ENCODE data around the gene DCP2.

DCP2 gene

GRCh38 chr5:113044776-113045465 lies 68.3 kb downstream of the DCP2 start:
- DNase-seq (ENCODE audit: low read depth, low spot score) = no peak

GRCh38 chr5:113047234-113047633 lies 70.6 kb downstream of the DCP2 start:
- no peak for DNase-seq (ENCODE audit: low read depth, low spot score)

DNA sequence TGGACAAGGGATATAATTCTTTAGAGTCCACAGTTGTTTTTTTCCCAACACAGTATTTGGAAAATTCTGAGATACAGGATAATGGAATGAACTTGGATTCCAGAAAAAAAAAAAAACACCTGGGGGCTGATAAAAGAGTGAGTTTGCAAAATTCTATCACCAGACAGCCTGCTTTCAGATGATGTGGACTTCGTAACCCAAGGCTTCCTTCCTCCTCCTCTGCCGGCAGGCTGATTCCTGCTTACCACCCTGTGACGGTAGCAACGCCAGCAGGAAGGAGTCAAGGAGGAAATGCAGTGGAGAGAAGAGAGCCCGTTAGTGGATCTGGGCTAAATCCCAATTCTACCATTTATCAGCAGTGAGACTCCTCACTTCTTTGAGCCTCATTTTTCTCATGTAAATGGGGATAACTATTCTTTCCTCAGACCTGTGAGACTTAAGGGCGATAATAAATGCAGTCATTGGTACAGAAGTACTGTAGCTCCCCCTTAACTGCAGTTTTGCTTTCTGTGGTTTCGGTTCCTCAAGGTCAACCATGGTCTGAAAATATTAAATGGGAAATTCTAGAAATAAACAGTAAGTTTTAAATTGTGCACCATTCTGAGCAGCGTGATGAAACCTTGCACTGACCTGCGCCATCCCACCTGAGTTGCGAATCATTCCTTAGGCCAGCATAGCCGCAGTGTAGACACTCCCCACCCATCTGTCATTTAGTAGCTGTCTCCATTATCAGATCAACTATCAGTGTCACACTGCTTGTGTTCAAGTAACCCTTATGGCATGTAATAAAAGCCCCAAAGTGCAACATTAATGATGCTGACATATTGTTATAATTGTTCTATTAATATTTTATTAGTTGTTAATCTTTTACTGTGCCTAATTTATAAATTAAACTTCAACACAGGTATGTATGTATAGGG lies 71.4 kb downstream of the DCP2 start:
- DNase-seq (ENCODE audit: low read depth, low spot score) = no peak

DNA sequence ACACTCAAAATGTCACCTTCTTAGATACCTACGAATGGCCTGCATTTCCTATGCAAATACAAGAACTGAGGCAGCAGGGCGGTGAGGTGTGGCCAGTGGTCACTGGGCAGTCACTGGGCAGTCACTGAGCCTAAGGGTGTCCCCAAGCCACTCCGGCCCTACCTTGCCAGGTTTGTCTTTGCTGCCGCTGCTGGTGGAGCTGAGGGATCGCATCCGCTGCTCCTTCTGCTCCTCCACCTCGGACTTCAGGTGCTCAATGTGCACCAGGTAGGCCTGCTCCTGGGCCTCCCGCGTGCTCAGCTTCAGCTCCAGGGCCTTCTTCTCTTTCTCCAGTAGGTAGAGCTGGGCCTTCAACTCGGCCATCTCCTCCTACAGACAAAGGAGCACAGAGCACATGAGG lies 72.3 kb downstream of the DCP2 start:
- no peak for DNase-seq (ENCODE audit: low read depth, low spot score)

DNA sequence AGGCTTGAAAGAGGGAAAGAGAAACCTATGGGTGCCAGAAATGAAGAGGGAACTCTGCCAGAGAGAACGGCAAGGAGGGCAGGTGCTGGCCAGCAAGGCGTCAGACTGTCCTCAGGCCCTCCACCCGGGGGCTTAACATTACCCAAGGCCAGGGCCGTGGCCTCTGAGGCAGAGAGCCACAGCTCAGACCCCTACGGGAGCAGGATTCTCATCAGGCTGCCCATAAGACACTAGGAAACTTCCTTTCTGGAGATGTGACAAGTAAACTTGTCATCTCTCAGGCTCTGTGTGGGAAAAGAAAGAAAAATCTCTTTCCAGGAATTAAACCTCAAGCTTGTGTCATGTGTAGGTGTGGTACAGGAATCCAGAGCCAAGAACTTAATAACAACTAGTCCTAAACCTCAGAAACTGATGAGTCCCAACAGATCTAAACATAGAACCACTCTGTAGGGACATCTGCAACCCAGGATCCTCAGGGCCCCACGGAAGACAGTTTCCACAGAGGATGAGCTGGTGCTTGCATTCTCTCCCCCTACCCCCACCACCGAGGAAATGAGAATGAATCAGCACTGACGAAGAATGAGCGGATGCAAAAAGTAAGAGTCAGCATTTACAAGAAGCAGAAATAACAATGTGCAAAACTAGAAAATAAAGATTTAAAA lies 74.3 kb downstream of the DCP2 start:
- no peak for DNase-seq (ENCODE audit: low read depth, low spot score)

GRCh38 chr5:113052041-113052795 lies 75.6 kb downstream of the DCP2 start:
- no peak for DNase-seq (ENCODE audit: low read depth, low spot score)

GRCh38 chr5:113053511-113053995 lies 77.0 kb downstream of the DCP2 start:
- no peak for DNase-seq (ENCODE audit: low read depth, low spot score)

GRCh38 chr5:113054899-113055298 lies 78.3 kb downstream of the DCP2 start:
- no peak for DNase-seq (ENCODE audit: low read depth, low spot score)

GRCh38 chr5:113056988-113057387 lies 80.4 kb downstream of the DCP2 start:
- DNase-seq (ENCODE audit: low read depth, low spot score) = no peak

- no peak for DNase-seq (ENCODE audit: low read depth, low spot score)
Measured at GRCh38 chr5:113057557-113057984, 81.0 kb downstream of the DCP2 start.

DNA sequence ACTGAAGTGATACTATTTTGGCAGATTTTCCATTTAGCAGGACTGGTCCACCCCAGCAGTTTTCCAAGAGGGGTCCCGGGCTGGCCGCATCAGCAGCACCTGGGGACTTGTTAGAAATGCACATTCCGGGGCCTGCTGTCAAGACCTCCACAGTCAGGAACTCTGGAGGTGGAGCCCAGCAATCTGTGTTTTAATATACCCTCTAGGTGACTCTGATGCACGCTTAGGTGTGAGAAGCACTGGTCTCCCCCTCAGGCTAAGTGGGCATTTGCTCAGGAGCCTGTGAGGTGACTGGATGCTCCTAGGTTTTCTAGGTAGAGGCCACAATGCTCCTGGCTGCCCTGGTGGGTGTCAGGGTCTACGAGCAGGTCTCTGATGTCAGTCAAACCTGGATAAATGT lies 81.7 kb downstream of the DCP2 start:
- no peak for DNase-seq (ENCODE audit: low read depth, low spot score)

GRCh38 chr5:113058706-113059226 lies 82.2 kb downstream of the DCP2 start:
- DNase-seq (ENCODE audit: low read depth, low spot score) = no peak

GRCh38 chr5:113059232-113060040 lies 82.8 kb downstream of the DCP2 start:
- DNase-seq (ENCODE audit: low read depth, low spot score) = no peak

DNA sequence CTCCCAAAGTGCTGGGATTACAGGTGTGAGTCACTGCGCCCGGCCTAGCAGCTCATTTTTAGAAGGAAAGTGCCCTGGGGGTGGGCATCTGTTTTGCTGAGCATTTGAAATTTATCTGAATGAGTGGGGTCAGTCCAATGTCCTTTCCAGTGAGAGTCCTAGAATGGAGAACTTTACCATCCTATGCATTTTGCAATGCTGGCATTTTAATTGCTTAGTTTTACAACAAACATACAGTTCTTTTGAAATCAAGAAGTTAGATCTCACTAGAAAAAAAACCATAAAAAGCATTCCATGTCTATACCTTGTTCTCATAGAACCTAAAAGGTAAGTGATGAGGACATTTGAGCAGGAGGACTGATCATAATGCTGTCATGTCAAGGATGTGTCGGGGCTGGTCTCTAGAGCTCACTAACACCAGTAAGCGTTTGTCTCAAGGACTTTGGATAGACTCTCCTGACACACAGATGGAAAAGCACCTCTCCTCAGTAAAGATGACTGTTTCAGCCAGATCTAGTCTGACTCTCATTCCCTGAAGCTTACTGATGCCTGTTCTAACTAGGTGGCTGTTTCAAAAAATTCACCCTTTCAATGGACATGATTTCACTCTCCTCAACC lies 83.9 kb downstream of the DCP2 start:
- DNase-seq (ENCODE audit: low read depth, low spot score) = no peak

- DNase-seq (ENCODE audit: low read depth, low spot score) = no peak
Measured at GRCh38 chr5:113061846-113062780, 85.5 kb downstream of the DCP2 start.

- DNase-seq (ENCODE audit: low read depth, low spot score) = no peak
Measured at GRCh38 chr5:113062869-113063508, 86.4 kb downstream of the DCP2 start.

GRCh38 chr5:113063927-113064326 lies 87.3 kb downstream of the DCP2 start:
- DNase-seq (ENCODE audit: low read depth, low spot score) = no peak

GRCh38 chr5:113064806-113065205 lies 88.2 kb downstream of the DCP2 start:
- no peak for DNase-seq (ENCODE audit: low read depth, low spot score)

Measured in activated CD4-positive, CD25-positive, alpha-beta regulatory T cell treated with anti-CD3 and anti-CD28 coated beads, Interleukin-2, amount 50 U/mL, for 16 hours (primary cell).